ENCODE results near the gene QTRT2. TPM values are rescaled to one million over a fixed set of nuclear protein-coding genes. Genes with fewer than 3 reads are reported as not detected.
A peak's percentile ranks its signal among the peaks of the same experiment; 100 is the strongest.

QTRT2 gene
- total and polyA plus RNA-seq, 9 of the 15 experiments (the other 6 are each of a cell fraction or from before 2014, with no cell fraction given), result 10.2 to 25.1 (median 17.3) TPM

DNA sequence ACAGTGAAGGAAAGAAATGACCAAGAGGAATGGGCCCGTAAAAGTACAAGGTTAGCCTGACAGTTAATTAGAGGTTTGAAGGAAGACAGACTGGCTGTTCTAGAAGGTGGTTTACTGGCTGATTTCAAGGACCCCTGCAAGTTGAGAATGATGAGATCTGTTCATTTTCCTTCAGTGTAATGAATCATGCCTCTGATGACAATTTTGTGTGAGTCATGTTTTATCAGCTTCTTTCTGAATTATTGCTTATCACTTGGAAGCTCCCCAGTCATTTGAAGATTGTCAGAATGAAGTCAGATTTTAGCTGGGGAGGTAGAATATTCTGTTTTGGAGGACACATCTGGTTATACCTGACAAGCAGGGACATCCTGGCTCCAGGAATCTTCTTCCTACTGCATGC is 71.7 kb downstream of the QTRT2 start:
- no TSS peak for BruUV-seq (replicated peaks)
- no peak overlapping the region for H2AFZ ChIP-seq (ENCODE audit: low read depth, low read length)
- no peak overlapping the region for H3K27ac ChIP-seq (ENCODE audit: extremely low read depth, low read depth, low read length)
- 14% methylated on average over 1 of the region's 1 CpG for WGBS (ENCODE audit: insufficient coverage, low coverage, missing lambda C conversion rate)
- no peaks in the 10 kb centered on the region for H3K79me2 ChIP-seq (ENCODE audit: control insufficient read depth, insufficient read depth, low read length)
- POLR2A ChIA-PET, result no interaction called here
- intact Hi-C loops (cut with micrococcal nuclease), result no loop called here
- H3K27me3 ChIP-seq (ENCODE audit: control insufficient read depth in 2 of 2, insufficient read depth in 2 of 2, low read length in 2 of 2), result peaks cover 0 to 5% of the 10 kb centered on the region in 2 experiments; a peak in 3 of 5 replicates
- H4K20me1 ChIP-seq (replicated peaks; ENCODE audit: control insufficient read depth, insufficient read depth, low read length), result no peaks in the 10 kb centered on the region
- no peaks in the 10 kb centered on the region for H3K36me3 ChIP-seq (ENCODE audit: control insufficient read depth, insufficient read depth, low read length)
- H3K9ac ChIP-seq (ENCODE audit: insufficient read depth in 1 of 2, low read depth in 2 of 2, low read length in 2 of 2), result no peak overlapping the region
- no peaks in the 10 kb centered on the region for H3K9me1 ChIP-seq (ENCODE audit: control insufficient read depth, insufficient read depth, low read length)
- no peak for ATAC-seq
- no peaks in the 10 kb centered on the region for H3K9me3 ChIP-seq (replicated peaks; ENCODE audit: control insufficient read depth, insufficient read depth, low read depth, low read length)
- no peak for FAIRE-seq
- DNase-seq (ENCODE audit: extremely low read depth in 1 of 4, low spot score in 3 of 4), result no peak
- in situ Hi-C loops (cut with MboI), result no loop called here
- no peak overlapping the region for H3K4me3 ChIP-seq
- no peaks in the 10 kb centered on the region for H3K4me1 ChIP-seq (replicated peaks in 1 of 2; ENCODE audit: control insufficient read depth in 2 of 2, insufficient read depth in 2 of 2, low read length in 2 of 2)
- no peak overlapping the region for H3K4me2 ChIP-seq (ENCODE audit: insufficient read depth, low read length)
- CTCF ChIA-PET (ENCODE audit: low intra/inter-chr PET ratio), result no interaction called here
- TF ChIP-seq KDM4B (IDR thresholded peaks at IDR 0.05; ENCODE audit: borderline replicate concordance in 2 of 2, low read depth in 1 of 2) (no peak), FOXM1 (IDR thresholded peaks at IDR 0.05; ENCODE audit: low read depth) (no peak), FOXM1 (CRISPR knock-in tag; IDR thresholded peaks at IDR 0.05; ENCODE audit: low read depth) (no peak), ZEB2 (IDR thresholded peaks at IDR 0.05) (no peak), HMGN3 (IDR thresholded peaks at IDR 0.05; ENCODE audit: borderline replicate concordance, extremely low read depth, insufficient read length, low read depth, low read length) (no peak), ELF2 (CRISPR knock-in tag; IDR thresholded peaks at IDR 0.05) (no peak), RBBP5 (IDR thresholded peaks at IDR 0.05; ENCODE audit: borderline replicate concordance, insufficient read depth, low read length, poor library complexity, severe bottlenecking) (no peak), ZC3H8 (IDR thresholded peaks at IDR 0.05) (no peak), CBX1 (IDR thresholded peaks at IDR 0.05; ENCODE audit: low read depth) (no peak), MEIS2 (IDR thresholded peaks at IDR 0.05; ENCODE audit: partially characterized antibody) (peak; percentile 61), ZNF507 (tag; conservative IDR thresholded peaks at IDR 0.05) (no peak), POLR2AphosphoS2 (IDR thresholded peaks at IDR 0.05; ENCODE audit: low read length) (no peak), YBX1 (IDR thresholded peaks at IDR 0.05) (no peak), FOSL1 (tag; conservative IDR thresholded peaks at IDR 0.05) (peak; percentile 71), ILF3 (IDR thresholded peaks at IDR 0.05; ENCODE audit: borderline replicate concordance) (no peak)
- TF ChIP-seq, protein P1, sequence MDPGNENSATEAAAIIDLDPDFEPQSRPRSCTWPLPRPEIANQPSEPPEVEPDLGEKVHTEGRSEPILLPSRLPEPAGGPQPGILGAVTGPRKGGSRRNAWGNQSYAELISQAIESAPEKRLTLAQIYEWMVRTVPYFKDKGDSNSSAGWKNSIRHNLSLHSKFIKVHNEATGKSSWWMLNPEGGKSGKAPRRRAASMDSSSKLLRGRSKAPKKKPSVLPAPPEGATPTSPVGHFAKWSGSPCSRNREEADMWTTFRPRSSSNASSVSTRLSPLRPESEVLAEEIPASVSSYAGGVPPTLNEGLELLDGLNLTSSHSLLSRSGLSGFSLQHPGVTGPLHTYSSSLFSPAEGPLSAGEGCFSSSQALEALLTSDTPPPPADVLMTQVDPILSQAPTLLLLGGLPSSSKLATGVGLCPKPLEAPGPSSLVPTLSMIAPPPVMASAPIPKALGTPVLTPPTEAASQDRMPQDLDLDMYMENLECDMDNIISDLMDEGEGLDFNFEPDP (CRISPR knock-in tag; IDR thresholded peaks at IDR 0.05), result no peak
- TF ChIP-seq, protein P2, sequence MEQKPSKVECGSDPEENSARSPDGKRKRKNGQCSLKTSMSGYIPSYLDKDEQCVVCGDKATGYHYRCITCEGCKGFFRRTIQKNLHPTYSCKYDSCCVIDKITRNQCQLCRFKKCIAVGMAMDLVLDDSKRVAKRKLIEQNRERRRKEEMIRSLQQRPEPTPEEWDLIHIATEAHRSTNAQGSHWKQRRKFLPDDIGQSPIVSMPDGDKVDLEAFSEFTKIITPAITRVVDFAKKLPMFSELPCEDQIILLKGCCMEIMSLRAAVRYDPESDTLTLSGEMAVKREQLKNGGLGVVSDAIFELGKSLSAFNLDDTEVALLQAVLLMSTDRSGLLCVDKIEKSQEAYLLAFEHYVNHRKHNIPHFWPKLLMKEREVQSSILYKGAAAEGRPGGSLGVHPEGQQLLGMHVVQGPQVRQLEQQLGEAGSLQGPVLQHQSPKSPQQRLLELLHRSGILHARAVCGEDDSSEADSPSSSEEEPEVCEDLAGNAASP (IDR thresholded peaks at IDR 0.05), result no peak
- TF ChIP-seq, protein P3, sequence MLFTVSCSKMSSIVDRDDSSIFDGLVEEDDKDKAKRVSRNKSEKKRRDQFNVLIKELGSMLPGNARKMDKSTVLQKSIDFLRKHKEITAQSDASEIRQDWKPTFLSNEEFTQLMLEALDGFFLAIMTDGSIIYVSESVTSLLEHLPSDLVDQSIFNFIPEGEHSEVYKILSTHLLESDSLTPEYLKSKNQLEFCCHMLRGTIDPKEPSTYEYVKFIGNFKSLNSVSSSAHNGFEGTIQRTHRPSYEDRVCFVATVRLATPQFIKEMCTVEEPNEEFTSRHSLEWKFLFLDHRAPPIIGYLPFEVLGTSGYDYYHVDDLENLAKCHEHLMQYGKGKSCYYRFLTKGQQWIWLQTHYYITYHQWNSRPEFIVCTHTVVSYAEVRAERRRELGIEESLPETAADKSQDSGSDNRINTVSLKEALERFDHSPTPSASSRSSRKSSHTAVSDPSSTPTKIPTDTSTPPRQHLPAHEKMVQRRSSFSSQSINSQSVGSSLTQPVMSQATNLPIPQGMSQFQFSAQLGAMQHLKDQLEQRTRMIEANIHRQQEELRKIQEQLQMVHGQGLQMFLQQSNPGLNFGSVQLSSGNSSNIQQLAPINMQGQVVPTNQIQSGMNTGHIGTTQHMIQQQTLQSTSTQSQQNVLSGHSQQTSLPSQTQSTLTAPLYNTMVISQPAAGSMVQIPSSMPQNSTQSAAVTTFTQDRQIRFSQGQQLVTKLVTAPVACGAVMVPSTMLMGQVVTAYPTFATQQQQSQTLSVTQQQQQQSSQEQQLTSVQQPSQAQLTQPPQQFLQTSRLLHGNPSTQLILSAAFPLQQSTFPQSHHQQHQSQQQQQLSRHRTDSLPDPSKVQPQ (CRISPR knock-in tag; IDR thresholded peaks at IDR 0.05; ENCODE audit: borderline replicate concordance), result no peak
- TF ChIP-seq, protein P4, sequence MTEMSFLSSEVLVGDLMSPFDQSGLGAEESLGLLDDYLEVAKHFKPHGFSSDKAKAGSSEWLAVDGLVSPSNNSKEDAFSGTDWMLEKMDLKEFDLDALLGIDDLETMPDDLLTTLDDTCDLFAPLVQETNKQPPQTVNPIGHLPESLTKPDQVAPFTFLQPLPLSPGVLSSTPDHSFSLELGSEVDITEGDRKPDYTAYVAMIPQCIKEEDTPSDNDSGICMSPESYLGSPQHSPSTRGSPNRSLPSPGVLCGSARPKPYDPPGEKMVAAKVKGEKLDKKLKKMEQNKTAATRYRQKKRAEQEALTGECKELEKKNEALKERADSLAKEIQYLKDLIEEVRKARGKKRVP (CRISPR knock-in tag; IDR thresholded peaks at IDR 0.05), result no peak

Measured in K562 (cell line).